RWPE2 (cell line): ENCODE measurements around the gene TPI1.

Experiments used
- ATAC-seq: fragments of 200-7000 bp; cut with Tn5 transposase; 3 replicates; pipeline ENCODE4 v1.9.1; 2021; ENCODE audit warnings: low read depth
- DNase-seq: peaks from one replicate; pipeline ENCODE4 v3.0.0-alpha.2; 2020; ENCODE audit warnings: low spot score
- H3K27ac ChIP-seq: fragments of 450-650 bp; 2 replicates; pipeline ENCODE4 v1.5.1; 2017; ENCODE audit warnings: mild to moderate bottlenecking; ENCODE audit not compliant: poor library complexity, severe bottlenecking
- H3K27me3 ChIP-seq: fragments of 250-450 bp; sonication (Bioruptor Pico); 2 replicates; pipeline ENCODE4 v1.5.1; 2021; ENCODE audit warnings: mild to moderate bottlenecking, moderate library complexity; ENCODE audit not compliant: insufficient read depth, poor library complexity, severe bottlenecking
- H3K36me3 ChIP-seq: fragments of 250-450 bp; sonication (Bioruptor Pico); 2 replicates; pipeline ENCODE4 v1.5.1; 2020; ENCODE audit warnings: low read depth, mild to moderate bottlenecking, moderate library complexity
- H3K4me1 ChIP-seq: fragments of 250-450 bp; sonication (Bioruptor Pico); 2 replicates; pipeline ENCODE4 v1.5.1; 2021; ENCODE audit warnings: mild to moderate bottlenecking, moderate library complexity; ENCODE audit not compliant: insufficient read depth, poor library complexity, severe bottlenecking
- H3K4me3 ChIP-seq: fragments of 250-450 bp; sonication (Bioruptor Pico); 2 replicates; pipeline ENCODE4 v1.5.1; 2021; ENCODE audit warnings: mild to moderate bottlenecking, moderate library complexity; ENCODE audit not compliant: severe bottlenecking
- H3K9me3 ChIP-seq: fragments of 250-450 bp; sonication (Bioruptor Pico); 2 replicates; pipeline ENCODE4 v1.5.1; 2021; ENCODE audit warnings: mild to moderate bottlenecking, moderate library complexity; ENCODE audit not compliant: severe bottlenecking
- CTCF ChIP-seq: fragments of 450-650 bp; IDR thresholded peaks from one replicate; pipeline ENCODE4 v1.5.1; 2017; ENCODE audit warnings: mild to moderate bottlenecking, moderate library complexity; ENCODE audit not compliant: poor library complexity, severe bottlenecking

TPI1 gene

GRCh38 chr12:6846316-6846869 is 20.9 kb upstream of the TPI1 start:
- Histone ChIP-seq H3K27ac (no peak overlapping the region), H3K36me3 (peaks cover 30% of the 10 kb centered on the region), H3K4me1 (no peaks in the 10 kb centered on the region), H3K27me3 (no peaks in the 10 kb centered on the region), H3K9me3 (no peaks in the 10 kb centered on the region), H3K4me3 (no peak overlapping the region)
- DNase-seq, result no peak
- TF ChIP-seq CTCF, result no peak
- ATAC-seq, result no peak

DNA sequence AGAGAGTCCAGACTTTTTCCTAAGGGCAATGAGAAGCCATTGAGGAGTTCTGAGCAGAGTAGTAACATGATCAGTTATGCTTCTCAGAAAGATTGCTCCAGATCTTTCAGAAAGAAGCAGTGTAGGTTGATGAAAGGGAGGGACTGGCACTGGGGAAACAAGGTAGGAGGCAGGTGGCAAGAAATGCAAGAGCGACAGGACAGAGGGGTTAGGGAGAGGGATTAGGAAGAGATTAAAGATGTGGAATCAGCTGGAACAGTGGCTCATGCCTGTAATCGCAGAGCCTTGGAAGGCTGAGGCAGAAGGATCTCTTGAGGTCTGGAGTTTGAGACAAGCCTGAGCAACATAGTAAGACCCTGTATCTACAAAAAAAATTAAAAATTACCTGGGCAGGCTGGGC is 19.7 kb upstream of the TPI1 start:
- H3K4me1 ChIP-seq, result no peaks in the 10 kb centered on the region
- DNase-seq, result no peak
- H3K27ac ChIP-seq, result no peak overlapping the region
- H3K4me3 ChIP-seq, result no peak overlapping the region
- TF ChIP-seq CTCF, result no peak
- H3K36me3 ChIP-seq, result peaks cover 30% of the 10 kb centered on the region
- no peaks in the 10 kb centered on the region for H3K27me3 ChIP-seq
- ATAC-seq, result no peak
- H3K9me3 ChIP-seq, result no peaks in the 10 kb centered on the region

GRCh38 chr12:6849427-6849826 is 17.9 kb upstream of the TPI1 start:
- Histone ChIP-seq H3K27ac (no peak overlapping the region), H3K4me1 (no peaks in the 10 kb centered on the region), H3K36me3 (peaks cover 37% of the 10 kb centered on the region), H3K4me3 (no peak overlapping the region), H3K27me3 (no peaks in the 10 kb centered on the region), H3K9me3 (no peaks in the 10 kb centered on the region)
- ATAC-seq (no peak), DNase-seq (no peak)
- TF ChIP-seq CTCF, result no peak

GRCh38 chr12:6849976-6850560 is 17.3 kb upstream of the TPI1 start:
- H3K27me3 ChIP-seq, result no peaks in the 10 kb centered on the region
- TF ChIP-seq CTCF, result no peak
- H3K27ac ChIP-seq, result peak overlapping the region; percentile 63
- DNase-seq, result no peak
- no peaks in the 10 kb centered on the region for H3K9me3 ChIP-seq
- H3K36me3 ChIP-seq, result peaks cover 31% of the 10 kb centered on the region
- ATAC-seq, result no peak
- no peaks in the 10 kb centered on the region for H3K4me1 ChIP-seq
- peak overlapping the region; percentile 78 for H3K4me3 ChIP-seq

GRCh38 chr12:6850796-6851152 is 16.6 kb upstream of the TPI1 start:
- H3K36me3 ChIP-seq, result peaks cover 36% of the 10 kb centered on the region
- no peaks in the 10 kb centered on the region for H3K27me3 ChIP-seq
- H3K9me3 ChIP-seq, result no peaks in the 10 kb centered on the region
- peak overlapping the region; percentile 63 for H3K27ac ChIP-seq
- ATAC-seq (no peak), DNase-seq (no peak)
- peak overlapping the region; percentile 78 for H3K4me3 ChIP-seq
- no peaks in the 10 kb centered on the region for H3K4me1 ChIP-seq
- no peak for TF ChIP-seq CTCF
